Stimulated activated CD8-positive, alpha-beta memory T cell treated with anti-CD3 and anti-CD28 coated beads, Interleukin-4, amount 100 ng/mL, for 24 hours (primary cell): ENCODE results near the gene KIR2DL3.

Source experiments
- DNase-seq: peaks from one replicate; pipeline ENCODE4 v3.0.0-alpha.2; 2020; ENCODE audit warnings: low read depth

The KIR2DL3 gene

GRCh38 chr19:54795758-54796157 is 57.4 kb downstream of the KIR2DL3 start:
- DNase-seq, result no peak
